ENCODE data around the gene SLC39A11. TPM values are rescaled to one million over a fixed set of nuclear protein-coding genes. Genes with fewer than 3 reads are reported as not detected.

Gene SLC39A11
- total RNA-seq, 2 donors from 2014 or later = 27.8 to 39.6 TPM

DNA sequence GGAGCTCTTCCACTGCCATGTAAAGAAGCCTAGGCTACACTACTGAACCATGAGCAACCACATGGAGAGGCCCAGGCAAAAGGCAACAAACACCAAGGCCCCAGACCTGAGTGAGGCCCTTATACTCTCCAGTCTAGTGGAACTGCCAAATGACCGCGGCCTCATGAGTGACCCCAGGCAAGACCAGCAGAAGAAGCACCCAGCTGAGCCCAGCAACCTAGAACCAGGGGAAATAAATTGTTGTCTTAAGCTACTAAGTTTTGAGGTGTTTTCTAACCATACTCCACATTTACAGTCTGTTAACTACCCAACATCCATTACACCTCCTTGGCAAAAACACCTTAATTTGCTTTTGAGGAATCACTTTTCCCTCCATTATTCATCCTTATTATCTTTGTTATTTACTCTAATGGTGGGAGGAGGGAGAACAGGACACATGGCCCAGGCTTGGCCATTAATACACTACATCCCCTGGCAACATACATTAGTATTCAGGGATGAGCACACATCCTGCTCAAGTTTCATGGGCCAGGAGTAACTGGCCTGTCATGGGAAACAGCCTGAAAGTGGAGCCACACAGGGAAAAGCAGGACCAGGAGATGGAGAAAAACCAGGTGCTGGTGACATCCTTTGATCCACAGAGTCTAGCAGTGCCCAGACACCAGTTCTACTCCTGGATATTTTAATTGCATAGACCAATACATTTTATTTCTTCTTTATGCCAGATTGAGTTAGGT, 26.2 kb downstream of the SLC39A11 start:
- Histone ChIP-seq H3K9me3 (no peaks in the 10 kb centered on the region), H3K27ac (no peak overlapping the region), H3K4me3 (no peak overlapping the region), H3K36me3 (replicated peaks in 1 of 2; ENCODE audit: insufficient read depth in 1 of 2, low read depth in 2 of 2) (no peaks in the 10 kb centered on the region), H3K27me3 (no peaks in the 10 kb centered on the region), H3K4me1 (peaks cover 14% of the 10 kb centered on the region)
- TF ChIP-seq POLR2A (IDR thresholded peaks at IDR 0.05) = no peak
- intact Hi-C loops (cut with DNase I) = no loop called here
- WGBS, 2 donors = 100% methylated on average over 2 of the region's 2 CpGs; no CpG with 5 or more reads in 1 of the 2 donors
- DNase-seq (no peak), ATAC-seq (no peak)

DNA sequence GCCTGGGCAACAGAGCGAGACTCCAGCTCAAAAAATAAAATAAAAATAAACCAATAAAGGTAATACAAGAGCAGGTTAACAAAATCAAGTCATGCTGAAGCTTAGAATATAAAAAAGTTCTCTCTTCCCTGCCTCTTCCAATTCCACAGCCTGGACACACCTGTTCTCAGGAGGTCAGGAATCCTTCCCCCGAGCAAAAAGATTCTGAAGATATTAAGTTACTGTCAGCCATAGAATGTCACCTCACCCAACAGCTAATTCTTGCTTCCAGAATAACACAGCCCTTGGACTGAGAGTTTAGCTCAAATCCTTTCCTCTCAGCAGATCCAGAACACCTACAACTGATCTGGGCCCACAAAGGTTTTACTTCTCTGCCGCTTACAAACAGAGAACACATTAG, 27.1 kb downstream of the SLC39A11 start:
- WGBS, 2 donors = 89 to 94% methylated on average over 3 of the region's 3 CpGs
- no peak for ATAC-seq
- no peak for TF ChIP-seq POLR2A (IDR thresholded peaks at IDR 0.05)
- TF ChIP-seq, protein P1, sequence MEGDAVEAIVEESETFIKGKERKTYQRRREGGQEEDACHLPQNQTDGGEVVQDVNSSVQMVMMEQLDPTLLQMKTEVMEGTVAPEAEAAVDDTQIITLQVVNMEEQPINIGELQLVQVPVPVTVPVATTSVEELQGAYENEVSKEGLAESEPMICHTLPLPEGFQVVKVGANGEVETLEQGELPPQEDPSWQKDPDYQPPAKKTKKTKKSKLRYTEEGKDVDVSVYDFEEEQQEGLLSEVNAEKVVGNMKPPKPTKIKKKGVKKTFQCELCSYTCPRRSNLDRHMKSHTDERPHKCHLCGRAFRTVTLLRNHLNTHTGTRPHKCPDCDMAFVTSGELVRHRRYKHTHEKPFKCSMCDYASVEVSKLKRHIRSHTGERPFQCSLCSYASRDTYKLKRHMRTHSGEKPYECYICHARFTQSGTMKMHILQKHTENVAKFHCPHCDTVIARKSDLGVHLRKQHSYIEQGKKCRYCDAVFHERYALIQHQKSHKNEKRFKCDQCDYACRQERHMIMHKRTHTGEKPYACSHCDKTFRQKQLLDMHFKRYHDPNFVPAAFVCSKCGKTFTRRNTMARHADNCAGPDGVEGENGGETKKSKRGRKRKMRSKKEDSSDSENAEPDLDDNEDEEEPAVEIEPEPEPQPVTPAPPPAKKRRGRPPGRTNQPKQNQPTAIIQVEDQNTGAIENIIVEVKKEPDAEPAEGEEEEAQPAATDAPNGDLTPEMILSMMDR (IDR thresholded peaks at IDR 0.05) = no peak
- no peak for DNase-seq
- Histone ChIP-seq H3K27ac (no peak overlapping the region), H3K4me3 (no peak overlapping the region), H3K4me1 (peaks cover 14% of the 10 kb centered on the region), H3K36me3 (replicated peaks in 1 of 2; ENCODE audit: insufficient read depth in 1 of 2, low read depth in 2 of 2) (no peaks in the 10 kb centered on the region), H3K27me3 (no peaks in the 10 kb centered on the region), H3K9me3 (no peaks in the 10 kb centered on the region)
- intact Hi-C loops (cut with DNase I) = no loop called here

DNA sequence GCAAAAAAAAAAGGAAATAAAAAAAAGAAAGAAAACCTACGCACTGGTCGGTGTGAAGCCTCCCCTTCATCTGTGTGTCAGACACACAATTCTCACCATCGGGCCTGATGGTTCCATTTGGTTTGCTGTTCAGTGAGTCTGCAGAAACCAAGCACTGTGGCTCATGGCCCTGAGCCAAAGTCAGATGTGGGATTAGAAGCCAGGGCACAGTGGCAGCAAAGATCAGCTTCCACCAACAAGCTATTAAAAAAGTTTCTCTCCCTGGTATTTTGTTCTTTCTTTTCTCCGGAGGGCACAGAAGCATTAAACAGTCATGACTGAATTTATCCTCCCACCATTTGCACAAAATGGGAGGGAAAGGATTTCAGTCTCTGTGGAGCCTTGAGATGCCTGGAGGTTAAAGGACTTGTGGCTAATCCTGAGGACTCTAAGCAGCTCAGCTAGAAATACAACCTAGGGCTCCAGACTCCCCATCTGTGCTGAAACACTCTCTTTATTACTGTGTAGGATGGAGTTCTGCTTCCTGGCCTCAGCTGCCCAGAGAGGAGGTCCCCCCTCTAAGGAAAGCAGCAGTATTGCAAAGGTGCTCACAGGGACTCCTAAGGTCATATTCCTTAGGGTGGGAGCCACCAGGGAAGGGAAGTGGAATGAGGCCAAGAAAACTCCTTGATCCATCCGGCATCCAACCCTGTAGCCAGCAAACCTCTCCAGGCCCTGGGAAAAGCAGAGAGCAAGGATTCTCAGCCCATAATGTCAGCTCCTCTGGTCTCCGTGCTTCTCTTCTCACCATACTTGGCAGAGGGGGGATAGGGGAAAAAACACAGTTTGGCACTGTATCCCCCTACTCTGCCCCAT, 28.2 kb downstream of the SLC39A11 start:
- WGBS, 2 donors = 61 to 63% methylated on average over 6 of the region's 6 CpGs
- H3K4me3 ChIP-seq = no peak overlapping the region
- DNase-seq (peak; percentile 19 to 68 (median 36)), ATAC-seq (no peak)
- H3K4me1 ChIP-seq = peaks cover 6% of the 10 kb centered on the region
- intact Hi-C loops (cut with DNase I) = no loop called here
- no peak for TF ChIP-seq POLR2A (IDR thresholded peaks at IDR 0.05)
- TF ChIP-seq, protein P1 (IDR thresholded peaks at IDR 0.05) = no peak
- no peaks in the 10 kb centered on the region for H3K36me3 ChIP-seq (replicated peaks in 1 of 2; ENCODE audit: insufficient read depth in 1 of 2, low read depth in 2 of 2)
- H3K27me3 ChIP-seq = no peaks in the 10 kb centered on the region
- no peak overlapping the region for H3K27ac ChIP-seq
- no peaks in the 10 kb centered on the region for H3K9me3 ChIP-seq

DNA sequence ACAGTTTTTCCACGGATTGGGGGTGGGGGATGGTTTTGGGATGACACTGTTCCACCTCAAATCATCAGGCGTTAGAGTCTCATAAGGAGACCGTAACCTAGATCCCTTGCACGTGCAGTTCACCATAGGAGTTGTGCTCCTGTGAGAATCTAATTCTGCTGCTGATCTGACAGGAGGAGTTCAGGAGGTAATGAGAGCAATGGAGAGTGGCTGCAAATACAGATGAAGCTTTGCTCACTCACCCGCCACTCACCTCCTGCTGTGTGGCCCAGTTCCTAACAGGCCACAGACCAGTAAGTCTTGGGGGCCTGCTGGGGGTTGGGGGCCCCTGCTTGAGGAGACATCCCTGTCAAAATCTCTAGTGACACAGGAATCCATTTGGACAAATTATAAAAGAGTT, 29.8 kb downstream of the SLC39A11 start:
- H3K4me1 ChIP-seq = peaks cover 4% of the 10 kb centered on the region
- TF ChIP-seq, protein P1 (IDR thresholded peaks at IDR 0.05) = no peak
- TF ChIP-seq POLR2A (IDR thresholded peaks at IDR 0.05) = no peak
- H3K9me3 ChIP-seq = no peaks in the 10 kb centered on the region
- no peaks in the 10 kb centered on the region for H3K36me3 ChIP-seq (replicated peaks in 1 of 2; ENCODE audit: insufficient read depth in 1 of 2, low read depth in 2 of 2)
- ATAC-seq (no peak), DNase-seq (no peak)
- H3K27me3 ChIP-seq = no peaks in the 10 kb centered on the region
- H3K4me3 ChIP-seq = no peak overlapping the region
- no peak overlapping the region for H3K27ac ChIP-seq
- 90 to 97% methylated on average over 4 to 5 of the region's 5 CpGs for WGBS, 2 donors
- intact Hi-C loops (cut with DNase I) = no loop called here

DNA sequence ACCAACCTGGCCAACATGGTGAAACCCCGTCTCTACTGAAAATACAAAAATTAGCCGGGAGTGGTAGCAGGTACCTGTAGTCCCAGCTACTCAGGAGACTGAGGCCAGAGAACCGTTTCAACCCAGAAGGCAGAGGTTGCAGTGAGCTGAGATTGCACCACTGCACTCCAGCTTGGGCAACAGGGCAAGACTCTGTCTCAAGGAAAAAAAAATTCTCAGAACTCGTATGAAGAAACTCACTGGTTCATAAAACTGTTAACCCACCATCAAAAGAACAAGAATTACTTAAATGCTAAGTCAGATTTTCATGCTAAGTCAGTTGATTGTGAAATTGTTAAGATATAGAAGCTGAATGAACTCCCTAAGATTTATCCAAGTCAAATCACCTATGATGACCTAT, 31.3 kb downstream of the SLC39A11 start:
- Histone ChIP-seq H3K27ac (no peak overlapping the region), H3K4me1 (peaks cover 4% of the 10 kb centered on the region), H3K9me3 (no peaks in the 10 kb centered on the region), H3K4me3 (no peak overlapping the region), H3K27me3 (no peaks in the 10 kb centered on the region), H3K36me3 (replicated peaks in 1 of 2; ENCODE audit: insufficient read depth in 1 of 2, low read depth in 2 of 2) (no peaks in the 10 kb centered on the region)
- no peak for ATAC-seq
- TF ChIP-seq POLR2A (IDR thresholded peaks at IDR 0.05) = no peak
- TF ChIP-seq, protein P1 (IDR thresholded peaks at IDR 0.05) = no peak
- intact Hi-C loops (cut with DNase I) = no loop called here
- no peak for DNase-seq
- WGBS, 2 donors = 89 to 93% methylated on average over 4 of the region's 4 CpGs

Measured in body of pancreas (tissue), 4 donors.